ENCODE results near the gene NPHP4.
"Not testable (repeated sequence)": the region's sequence is repeated elsewhere in the genome, so short reads cannot be mapped to it uniquely, and the experiment has no call there.

The NPHP4 gene

GRCh38 chr1:5873556-5873955 is 118.7 kb downstream of the NPHP4 start:
- no peak for DNase-seq

DNA sequence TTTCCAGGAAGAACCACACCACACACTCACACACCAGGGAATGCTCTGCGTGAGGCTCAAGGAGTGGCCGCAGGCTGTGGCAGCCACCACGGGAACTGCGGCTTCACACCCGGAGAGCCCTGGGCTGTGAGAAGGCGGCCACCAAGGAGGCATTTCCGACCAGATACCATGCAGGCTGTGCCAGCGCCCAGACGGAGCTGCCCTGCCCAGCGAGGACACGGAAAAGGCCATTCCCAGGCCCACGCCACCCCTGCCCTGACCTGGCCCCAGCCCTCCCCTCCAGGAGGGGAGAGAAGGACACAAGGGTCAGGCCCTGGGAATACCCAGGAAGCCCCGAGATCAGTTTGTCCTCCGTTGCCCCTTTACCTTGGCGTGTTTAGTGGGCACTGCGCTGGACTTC is 119.3 kb downstream of the NPHP4 start:
- DNase-seq, result no peak

GRCh38 chr1:5868931-5869500 is 123.2 kb downstream of the NPHP4 start:
- no peak for DNase-seq

DNA sequence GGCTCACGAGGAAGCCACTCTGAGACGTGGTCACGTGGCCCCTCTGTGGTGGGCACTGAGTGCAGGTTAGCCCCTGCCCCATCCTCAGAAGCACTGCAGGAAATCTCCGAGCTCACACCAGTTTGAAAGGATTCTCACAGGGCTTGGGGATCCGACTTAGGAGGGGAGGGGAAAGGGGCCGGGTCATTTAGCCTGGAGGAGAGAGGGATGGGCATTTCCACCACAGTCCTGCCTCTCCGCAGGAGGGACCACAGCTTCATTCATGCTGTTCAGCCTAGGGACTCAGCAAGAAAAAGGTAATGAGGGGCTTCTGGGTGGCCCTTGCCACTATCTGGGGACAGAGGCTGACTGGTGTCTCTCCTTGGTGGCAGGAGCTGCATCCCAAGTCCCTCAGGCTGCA is 126.5 kb downstream of the NPHP4 start:
- no peak for DNase-seq

- no peak for DNase-seq
These were observed 127.2 kb downstream of the NPHP4 start for GRCh38 chr1:5865056-5865455.

DNA sequence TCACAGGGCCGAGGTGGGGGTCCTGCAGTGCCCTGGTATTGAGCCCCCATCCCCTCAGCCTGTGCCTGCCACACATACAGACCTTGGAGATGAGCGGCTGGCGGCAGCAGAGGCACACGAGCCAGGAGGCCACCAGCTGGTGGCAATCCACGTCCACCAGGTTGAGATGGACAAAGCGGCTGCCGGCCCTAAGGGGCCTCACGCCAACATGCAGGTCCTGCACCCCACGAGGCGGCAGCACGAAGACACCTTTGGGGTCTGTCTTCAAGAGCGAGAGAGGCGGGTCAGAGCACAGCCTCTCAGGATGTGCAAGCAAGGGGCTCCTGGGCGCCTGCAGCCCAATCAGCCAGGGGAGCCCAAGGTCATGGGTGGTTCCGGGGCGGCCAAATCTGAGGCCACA is 128.0 kb downstream of the NPHP4 start:
- no peak for DNase-seq

DNA sequence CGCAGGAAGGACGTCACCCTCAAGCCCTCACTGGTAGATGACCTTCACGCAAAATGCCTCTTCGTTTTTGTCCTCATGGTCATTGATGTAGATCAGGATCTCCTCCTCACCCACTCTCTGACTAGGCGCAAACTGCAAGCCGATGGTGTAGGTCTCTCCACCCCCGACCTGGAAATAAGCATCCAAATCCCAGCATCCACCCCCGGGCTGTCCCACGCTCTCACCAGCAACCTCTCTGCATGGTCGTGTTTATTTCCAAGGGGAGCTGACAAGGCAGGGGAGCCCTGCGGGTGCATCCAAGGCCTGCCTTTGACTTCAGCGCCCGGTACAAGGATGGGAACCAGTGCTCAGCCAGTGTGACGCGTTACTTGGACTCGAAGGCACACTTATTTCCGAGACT is 129.0 kb downstream of the NPHP4 start:
- no peak for DNase-seq

DNA sequence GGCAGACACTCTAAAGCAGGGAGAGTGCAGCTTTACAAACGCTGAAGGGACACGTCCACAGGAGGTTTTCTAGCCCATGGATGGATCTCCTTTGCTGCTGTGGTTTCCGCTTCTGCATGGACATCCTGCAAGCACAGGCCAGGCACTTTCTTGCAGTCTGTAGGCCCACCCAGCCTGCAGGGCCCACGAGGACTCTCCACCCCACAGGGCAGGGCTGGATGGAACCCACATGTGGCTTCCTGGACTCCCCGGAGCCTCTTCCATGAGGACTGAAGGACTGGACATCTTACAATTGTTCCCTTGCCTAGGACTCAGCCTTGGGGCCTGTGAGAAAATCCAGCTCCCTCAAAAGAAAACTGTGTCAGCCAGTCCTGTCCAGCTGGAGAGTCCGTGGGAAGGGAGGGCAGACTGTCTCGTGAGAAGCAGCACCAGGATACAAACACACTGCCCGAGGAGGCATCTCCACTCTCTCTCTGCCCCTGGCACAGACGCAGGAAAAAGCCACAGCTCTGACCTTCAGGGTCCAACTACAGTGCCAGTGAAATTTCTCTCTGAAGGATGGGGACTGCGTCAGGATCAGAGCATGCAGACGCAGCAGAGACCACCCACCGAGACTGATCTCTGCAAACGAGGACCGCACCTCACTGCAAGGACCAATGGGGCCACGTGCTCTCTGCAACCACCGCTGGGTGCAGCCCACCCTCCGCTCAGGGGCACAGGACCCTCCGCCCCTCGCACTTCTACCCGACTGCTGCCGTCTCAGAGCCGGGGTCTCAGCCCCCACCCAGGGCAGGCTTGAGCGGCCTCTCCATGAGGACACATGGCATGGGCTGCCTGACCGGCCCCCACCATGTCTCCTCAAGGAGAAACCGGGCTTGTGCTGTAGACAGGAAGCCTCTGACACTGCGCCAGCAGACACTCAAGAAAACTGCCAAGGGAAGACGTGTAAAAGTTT is 130.1 kb downstream of the NPHP4 start:
- DNase-seq, result no peak

DNA sequence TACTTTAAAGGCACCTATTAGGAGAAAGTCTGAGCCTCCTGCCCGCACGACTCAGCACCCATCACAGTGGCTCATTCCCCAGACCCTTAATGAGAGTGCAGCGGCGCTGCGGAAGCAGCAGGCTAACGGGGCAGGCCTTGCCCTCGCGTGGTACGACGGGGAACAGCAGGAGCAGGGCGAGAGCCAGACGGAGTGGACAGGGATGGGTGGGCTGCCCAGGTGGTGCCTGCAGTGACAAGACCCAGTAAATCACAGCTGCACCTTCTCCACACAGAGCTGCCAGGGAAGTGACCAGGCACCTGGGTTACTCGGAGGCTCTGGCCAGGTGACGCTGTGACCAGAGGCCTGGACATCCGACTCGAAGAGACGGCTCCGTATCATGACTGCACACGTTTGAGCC is 131.9 kb downstream of the NPHP4 start:
- no peak for DNase-seq

DNA sequence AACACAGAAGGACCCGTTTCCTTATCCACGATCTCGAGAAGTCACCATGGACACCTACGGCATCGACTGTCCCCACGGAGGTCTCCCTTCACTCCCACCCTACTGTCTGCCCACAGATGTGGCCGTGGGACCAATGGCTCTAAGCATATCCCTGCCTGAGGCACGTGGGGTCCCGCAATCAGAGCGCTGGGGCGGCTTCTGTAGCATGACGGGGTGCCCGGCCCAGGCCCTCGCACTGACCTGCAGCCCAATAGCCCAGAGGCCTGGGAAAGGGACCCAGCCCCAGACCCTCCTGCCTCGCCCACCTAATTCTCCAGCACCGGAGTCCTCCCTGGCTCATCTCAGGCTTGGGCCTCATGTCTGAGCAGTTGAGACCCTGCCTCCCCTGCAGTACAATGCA is 132.5 kb downstream of the NPHP4 start:
- no peak for DNase-seq

DNA sequence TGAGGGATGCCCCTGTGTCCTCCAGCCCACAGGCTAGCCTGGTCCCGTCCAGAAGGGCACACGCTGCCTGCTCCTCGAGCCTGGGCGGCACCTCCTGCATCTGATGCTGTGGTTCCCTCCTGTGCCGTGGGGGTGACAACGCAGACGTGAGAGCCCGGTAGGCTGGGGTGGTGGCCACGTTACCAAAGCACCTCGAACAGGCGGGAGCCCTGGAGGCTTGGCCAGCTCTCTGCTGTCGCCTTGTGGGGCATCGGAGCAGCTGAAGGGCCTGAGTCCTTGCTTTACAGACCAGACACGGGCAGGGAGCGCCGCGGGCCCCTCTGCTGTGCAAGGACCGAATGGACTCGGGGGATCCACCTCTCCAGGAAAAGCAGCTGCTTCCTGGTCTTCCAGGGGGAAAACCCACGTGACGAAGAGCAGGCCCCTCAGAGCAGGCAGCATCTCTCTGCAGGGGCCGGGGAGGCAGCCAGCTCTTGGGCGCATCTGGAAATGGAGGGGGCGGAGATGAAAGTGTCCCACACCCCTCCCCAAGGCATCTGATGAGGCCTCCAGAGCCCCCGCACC is 133.3 kb downstream of the NPHP4 start:
- no peak for DNase-seq

DNA sequence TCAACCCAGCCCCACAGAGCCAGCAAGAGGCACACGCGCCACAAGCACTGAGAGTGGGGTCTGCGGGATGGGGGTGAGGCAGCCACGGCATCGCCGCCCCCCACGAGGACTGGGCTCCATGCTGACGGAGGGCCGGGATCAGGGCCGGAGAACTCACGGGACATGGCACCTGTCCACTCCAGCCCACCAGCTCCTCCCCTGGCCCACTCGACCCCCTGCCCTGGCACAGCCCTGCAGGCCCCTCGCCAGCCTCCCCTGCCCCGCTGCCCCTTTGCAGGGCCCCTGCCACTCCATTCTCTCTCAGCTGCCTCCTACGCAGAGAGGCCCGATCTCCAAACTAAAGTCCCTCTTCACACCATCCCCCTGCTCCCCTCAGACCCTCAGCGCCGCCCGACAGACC is 134.0 kb downstream of the NPHP4 start:
- no peak for DNase-seq

DNA sequence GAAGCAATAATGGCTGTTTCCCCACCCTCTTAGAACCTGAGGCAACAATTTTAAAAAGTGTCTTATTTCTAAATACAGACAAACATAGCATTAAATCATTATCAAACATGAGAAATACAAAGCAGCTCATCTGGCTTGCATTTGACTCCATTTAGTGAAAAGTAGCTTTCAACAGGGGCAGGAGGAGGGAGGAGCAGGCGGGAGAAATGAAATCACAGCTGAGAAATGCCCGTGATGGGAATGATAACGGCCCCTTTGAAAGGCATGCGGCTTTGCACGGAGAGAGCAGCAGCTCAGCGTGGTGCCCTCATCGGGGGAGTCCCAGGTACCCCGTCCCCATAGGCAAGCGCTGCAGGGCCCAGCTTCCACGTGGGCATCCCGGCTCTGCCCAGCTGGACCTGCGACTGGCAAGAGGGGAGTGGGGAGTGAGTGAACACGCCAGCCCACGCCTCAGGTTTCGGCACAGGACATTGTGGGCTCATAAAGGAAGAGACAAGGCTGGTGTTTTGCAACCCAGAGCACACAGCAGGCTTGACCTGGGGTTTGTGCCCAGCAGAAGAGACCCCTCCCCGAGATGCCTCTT is 134.6 kb downstream of the NPHP4 start:
- DNase-seq, result no peak

DNA sequence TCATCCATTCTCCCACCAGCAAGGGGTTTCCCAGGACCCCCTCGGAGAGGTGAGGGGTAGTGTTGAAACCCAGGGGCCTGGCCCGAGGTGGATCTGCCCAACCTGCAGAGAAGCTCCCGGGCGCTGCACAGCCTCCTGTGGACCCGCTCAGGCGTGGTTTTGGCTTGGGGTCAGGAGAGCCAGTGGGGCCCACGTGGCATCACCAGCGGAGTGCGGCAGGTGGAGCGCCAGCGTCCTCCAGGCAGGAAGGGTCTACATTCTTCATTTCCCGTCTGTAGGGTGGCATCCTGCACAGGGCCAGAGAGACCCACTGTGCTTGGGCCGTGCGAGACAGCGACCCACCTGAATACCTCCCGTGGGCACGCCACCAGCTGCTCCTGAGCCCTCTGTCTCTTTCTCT is 135.2 kb downstream of the NPHP4 start:
- no peak for DNase-seq

DNA sequence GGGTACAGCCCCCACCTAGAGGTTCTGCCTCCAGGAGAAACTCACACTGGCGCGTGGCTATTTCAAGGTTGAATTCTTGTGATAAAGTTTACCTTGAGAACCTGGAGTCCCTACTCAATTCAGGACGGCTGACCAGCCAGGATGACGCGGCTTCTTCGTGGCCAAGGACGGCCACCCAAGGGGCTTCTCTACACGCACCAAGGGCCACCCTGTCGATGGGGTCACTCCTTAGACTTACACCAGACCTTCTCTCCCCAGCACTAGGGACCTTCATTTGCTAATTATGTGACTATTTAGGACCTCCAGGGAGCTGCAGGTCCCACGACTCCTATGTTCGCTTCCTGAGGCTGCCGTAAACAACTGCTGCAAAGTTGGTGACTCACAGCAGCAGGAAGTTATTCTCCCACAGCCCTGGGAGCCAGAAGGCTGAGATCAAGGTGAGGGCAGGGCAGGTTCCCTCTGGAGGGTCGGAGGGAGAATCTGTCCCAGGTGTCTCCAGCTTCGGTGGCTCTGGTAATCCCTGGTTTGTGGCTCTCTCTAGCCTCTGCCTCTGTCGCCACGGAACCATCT is 135.9 kb downstream of the NPHP4 start:
- no peak for DNase-seq

GRCh38 chr1:5855196-5855897 is 136.9 kb downstream of the NPHP4 start:
- DNase-seq, result no peak

DNA sequence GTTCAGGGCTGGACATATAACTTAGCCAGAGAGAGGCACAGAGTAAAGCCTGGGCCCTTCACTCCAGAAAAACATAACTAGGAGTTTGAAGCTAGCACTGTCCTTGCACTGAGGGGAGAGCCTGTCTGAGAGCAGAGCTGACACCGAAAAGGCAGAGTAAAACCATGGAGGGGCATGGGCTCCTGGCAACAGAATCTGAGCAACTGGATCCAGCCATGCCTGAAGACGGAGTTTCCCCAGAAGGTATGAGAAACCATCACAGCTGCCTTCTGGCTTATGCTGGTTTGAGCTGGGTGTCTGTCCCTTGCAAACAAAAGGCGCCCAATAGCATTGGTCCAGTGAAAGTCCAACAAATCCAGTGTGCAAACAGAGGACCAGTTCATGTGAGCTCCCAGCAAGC is 137.5 kb downstream of the NPHP4 start:
- no peak for DNase-seq

DNA sequence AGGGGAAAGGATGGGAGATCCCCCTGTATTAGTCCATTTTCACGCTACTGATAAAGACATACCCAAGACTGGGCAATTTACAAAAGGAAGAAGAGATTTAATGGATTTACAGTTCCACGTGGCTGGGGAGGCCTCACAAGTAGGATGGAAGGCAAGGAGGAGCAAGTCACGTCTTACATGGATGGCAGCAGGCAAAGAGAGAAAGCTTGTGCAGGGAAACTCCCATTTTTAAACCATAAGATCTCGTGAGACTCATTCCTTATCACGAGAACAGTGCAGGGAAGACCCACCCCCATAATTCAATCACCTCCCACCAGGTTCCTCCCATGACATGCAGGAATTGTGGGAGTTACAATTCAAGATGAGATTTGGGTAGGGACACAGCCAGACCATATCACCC is 138.4 kb downstream of the NPHP4 start:
- DNase-seq, result not testable (repeated sequence)

- DNase-seq, result no peak
These were observed 141.7 kb downstream of the NPHP4 start for GRCh38 chr1:5850503-5850902.

DNA sequence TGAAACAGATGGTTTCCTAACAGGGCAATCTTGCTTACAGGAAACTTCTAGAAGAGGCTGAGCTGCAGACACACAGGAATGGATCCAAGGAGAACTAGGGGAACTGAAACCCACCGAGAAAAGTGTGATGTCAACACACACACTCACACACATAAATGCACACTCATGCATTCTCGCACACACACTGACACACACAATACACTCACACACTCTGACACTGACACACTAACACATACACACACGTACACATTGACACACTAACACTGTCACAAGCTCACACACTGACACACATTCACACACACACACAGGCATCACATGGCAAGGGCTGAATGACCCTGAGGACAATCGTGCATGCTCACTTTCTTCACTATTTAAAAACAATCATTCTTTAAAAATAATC is 142.7 kb downstream of the NPHP4 start:
- no peak for DNase-seq

GRCh38 chr1:5847013-5847659 is 145.1 kb downstream of the NPHP4 start:
- DNase-seq, result peak; percentile 60

DNA sequence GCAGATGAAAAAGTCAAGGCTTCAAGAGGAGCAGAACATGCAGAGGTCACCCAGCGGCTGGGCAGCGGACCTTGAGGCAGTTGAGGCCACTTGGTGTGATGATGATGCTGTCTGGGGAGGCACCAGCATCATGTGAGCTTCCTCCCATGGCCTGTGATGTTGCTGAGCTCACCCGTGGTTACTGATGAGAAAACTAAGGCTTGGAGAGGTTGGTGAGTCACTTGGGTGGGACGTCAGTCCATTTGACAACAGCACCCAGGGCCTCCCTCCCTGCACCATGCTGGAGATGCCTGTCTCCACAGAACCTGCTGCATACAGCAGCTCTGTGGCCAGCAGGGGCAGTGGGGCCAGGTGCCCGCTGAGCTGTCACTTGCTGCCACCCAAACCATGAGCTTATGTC is 146.8 kb downstream of the NPHP4 start:
- no peak for DNase-seq
